Endothelial cell (in vitro differentiated cells): ENCODE data around the gene BCL2. TPM values are rescaled to one million over a fixed set of nuclear protein-coding genes. Genes with fewer than 3 reads are reported as not detected.

Experiments
- DNase-seq: peaks from one replicate; pipeline ENCODE4 v3.0.0; 2021; ENCODE audit warnings: low spot score
- H3K27ac Mint-ChIP-seq: one replicate; pipeline ENCODE4 v1.8.0; 2021; ENCODE audit warnings: mixed read lengths, inconsistent platforms; ENCODE audit not compliant: unreplicated experiment
- H3K27me3 Mint-ChIP-seq: one replicate; pipeline ENCODE4 v1.8.0; 2021; ENCODE audit warnings: mild to moderate bottlenecking, moderate library complexity, mixed read lengths, inconsistent platforms; ENCODE audit not compliant: unreplicated experiment
- H3K36me3 Mint-ChIP-seq: one replicate; pipeline ENCODE4 v1.8.0; 2021; ENCODE audit warnings: mild to moderate bottlenecking, low read depth, mixed read lengths, inconsistent platforms; ENCODE audit not compliant: unreplicated experiment
- H3K4me1 Mint-ChIP-seq: one replicate; pipeline ENCODE4 v1.8.0; 2021; ENCODE audit warnings: mild to moderate bottlenecking, mixed read lengths, inconsistent platforms; ENCODE audit not compliant: unreplicated experiment
- H3K4me3 Mint-ChIP-seq: one replicate; pipeline ENCODE4 v1.8.0; 2021; ENCODE audit warnings: mild to moderate bottlenecking, mixed read lengths, inconsistent platforms; ENCODE audit not compliant: unreplicated experiment
- H3K9me3 Mint-ChIP-seq: one replicate; pipeline ENCODE4 v1.8.0; 2021; ENCODE audit warnings: mixed read lengths, inconsistent platforms; ENCODE audit not compliant: unreplicated experiment
- CTCF ChIP-seq: fragments of 200-600 bp; sonication (generic); IDR thresholded peaks from one replicate; pipeline ENCODE4 v1.5.0; 2021; ENCODE audit warnings: antibody characterized with exemption; ENCODE audit not compliant: unreplicated experiment
- total RNA-seq: library from RNA; stranded (reverse); fragmentation: NEBNext Ultra II Directional; extraction: Animal tissue kit (Norgen Biotek cat#: 25700); gene quantifications from one replicate; pipeline ENCODE4 v1.2.1, GENCODE V29; 2021; ENCODE audit not compliant: unreplicated experiment

The BCL2 gene
- total RNA-seq, 1 donor from 2014 or later = 9.2 TPM

- Mint-ChIP-seq H3K4me3 (no peak overlapping the region), H3K36me3 (no peaks in the 10 kb centered on the region), H3K27me3 (peaks cover 7% of the 10 kb centered on the region), H3K9me3 (no peaks in the 10 kb centered on the region), H3K4me1 (peaks cover 14% of the 10 kb centered on the region), H3K27ac (no peak overlapping the region)
- TF ChIP-seq CTCF = no peak
- no peak for DNase-seq
Observed at GRCh38 chr18:63265326-63265725, 54.2 kb downstream of the BCL2 start.

- Mint-ChIP-seq H3K27me3 (peaks cover 7% of the 10 kb centered on the region), H3K27ac (no peak overlapping the region), H3K9me3 (no peaks in the 10 kb centered on the region), H3K4me1 (peaks cover 14% of the 10 kb centered on the region), H3K36me3 (no peaks in the 10 kb centered on the region), H3K4me3 (no peak overlapping the region)
- no peak for DNase-seq
- no peak for TF ChIP-seq CTCF
Observed at GRCh38 chr18:63264871-63265270, 54.7 kb downstream of the BCL2 start.

- Mint-ChIP-seq H3K4me1 (peaks cover 14% of the 10 kb centered on the region), H3K27ac (no peak overlapping the region), H3K4me3 (no peak overlapping the region), H3K36me3 (no peaks in the 10 kb centered on the region), H3K9me3 (no peaks in the 10 kb centered on the region), H3K27me3 (peaks cover 7% of the 10 kb centered on the region)
- no peak for TF ChIP-seq CTCF
- no peak for DNase-seq
Observed at GRCh38 chr18:63263444-63263843, 56.1 kb downstream of the BCL2 start.

GRCh38 chr18:63262369-63263335 lies 56.9 kb downstream of the BCL2 start:
- peaks cover 14% of the 10 kb centered on the region for H3K4me1 Mint-ChIP-seq
- TF ChIP-seq CTCF = no peak
- no peak overlapping the region for H3K4me3 Mint-ChIP-seq
- DNase-seq = no peak
- peaks cover 8% of the 10 kb centered on the region for H3K27me3 Mint-ChIP-seq
- H3K9me3 Mint-ChIP-seq = no peaks in the 10 kb centered on the region
- H3K36me3 Mint-ChIP-seq = no peaks in the 10 kb centered on the region
- H3K27ac Mint-ChIP-seq = no peak overlapping the region

- H3K27ac Mint-ChIP-seq = no peak overlapping the region
- peaks cover 8% of the 10 kb centered on the region for H3K4me1 Mint-ChIP-seq
- no peaks in the 10 kb centered on the region for H3K36me3 Mint-ChIP-seq
- TF ChIP-seq CTCF = no peak
- H3K4me3 Mint-ChIP-seq = no peak overlapping the region
- H3K27me3 Mint-ChIP-seq = peaks cover 4% of the 10 kb centered on the region
- H3K9me3 Mint-ChIP-seq = no peaks in the 10 kb centered on the region
- no peak for DNase-seq
Observed at GRCh38 chr18:63261029-63261428, 58.5 kb downstream of the BCL2 start.
